Islet of Langerhans (tissue), 1 donor: ENCODE results near the gene TMEM170B.

Source experiments
- FAIRE-seq: peaks from one replicate; lab custom pipeline; 2011; peaks lifted over from hg19 to GRCh38; lab: Jason Lieb, UNC

TMEM170B gene

DNA sequence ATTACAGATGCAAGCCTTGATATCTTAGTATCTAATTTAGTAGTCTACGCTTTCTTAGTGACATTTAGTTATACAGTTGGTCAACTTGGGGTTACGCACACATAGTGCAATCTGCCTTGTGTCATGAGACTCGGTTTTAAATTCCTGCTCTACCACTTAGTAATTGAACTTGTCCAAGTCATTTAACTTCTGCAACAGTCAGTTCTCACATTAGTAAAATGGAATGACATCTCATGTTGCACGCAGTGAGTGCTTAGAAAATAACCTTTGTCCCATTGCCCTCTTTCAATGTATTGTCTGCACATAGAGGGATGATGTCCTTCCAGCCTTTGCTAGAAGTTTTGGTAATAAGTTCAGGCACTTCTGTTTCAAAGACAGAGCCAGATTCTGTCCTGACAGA, 48.6 kb downstream of the TMEM170B start:
- no peak for FAIRE-seq

DNA sequence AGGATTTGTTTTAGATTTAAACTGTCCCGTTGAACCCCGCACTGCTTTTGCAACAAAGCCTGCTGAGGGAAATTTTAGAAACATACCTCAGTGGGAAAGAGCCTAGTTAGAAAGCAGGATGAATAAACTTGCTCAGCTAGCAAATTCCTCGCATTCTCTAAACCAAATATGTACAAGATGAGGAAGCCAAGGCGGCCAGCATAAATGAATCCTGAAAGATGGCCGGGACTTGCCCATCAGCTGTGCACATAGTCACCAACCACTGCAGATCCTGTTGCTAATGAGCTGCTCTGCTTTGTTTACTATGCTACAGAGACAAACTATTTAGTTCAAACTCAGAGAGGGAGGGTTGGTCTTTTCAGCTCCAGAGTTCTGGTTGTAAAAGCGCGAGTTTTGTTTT, 49.0 kb downstream of the TMEM170B start:
- no peak for FAIRE-seq

DNA sequence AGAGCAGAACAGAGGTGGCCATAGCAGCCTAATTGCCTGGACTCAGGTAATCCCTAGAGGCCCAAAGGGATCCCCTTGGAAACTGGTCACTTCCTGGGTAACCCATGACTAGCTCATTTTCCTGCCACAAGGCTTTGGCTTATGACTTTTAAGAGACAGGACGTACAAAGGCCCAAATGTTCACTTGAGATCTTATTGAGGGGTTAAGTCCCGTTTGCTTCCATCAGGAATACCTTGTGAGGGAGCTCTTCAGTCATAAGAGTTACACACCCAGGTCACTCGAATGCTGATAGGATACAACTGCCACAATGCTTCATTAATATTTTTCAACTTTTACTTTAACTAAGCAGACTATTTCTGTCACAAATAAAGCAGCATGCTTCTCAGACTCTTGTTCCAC, 51.7 kb downstream of the TMEM170B start:
- no peak for FAIRE-seq

DNA sequence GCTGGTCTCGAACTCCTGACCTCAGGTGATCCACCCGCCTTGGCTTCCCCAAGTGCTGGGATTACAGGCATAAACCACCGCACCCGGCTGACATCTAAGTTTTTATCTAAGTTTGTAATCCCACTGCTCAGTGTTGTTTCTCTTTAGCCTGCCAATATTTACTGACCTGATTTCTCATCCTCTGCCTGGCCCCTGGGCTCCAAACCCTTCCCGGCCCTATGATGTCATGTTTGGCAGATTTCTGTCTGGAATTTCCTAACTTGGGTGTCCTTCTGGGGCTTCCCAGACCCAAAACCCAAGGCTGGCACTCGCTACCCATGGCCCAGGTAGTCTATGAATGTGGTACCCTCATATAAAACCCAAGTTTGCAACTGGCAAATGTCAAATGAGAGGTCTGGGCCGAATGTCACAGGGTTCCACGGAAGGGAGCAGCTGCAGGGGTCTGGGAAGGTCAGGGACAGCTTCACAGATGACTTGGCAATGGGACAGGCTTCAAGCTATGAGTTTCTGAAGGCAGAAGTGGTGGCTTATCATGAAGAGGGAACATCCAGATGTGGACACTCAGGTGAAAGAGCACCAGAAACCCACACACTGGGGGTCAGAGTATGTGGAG, 54.9 kb downstream of the TMEM170B start:
- no peak for FAIRE-seq

DNA sequence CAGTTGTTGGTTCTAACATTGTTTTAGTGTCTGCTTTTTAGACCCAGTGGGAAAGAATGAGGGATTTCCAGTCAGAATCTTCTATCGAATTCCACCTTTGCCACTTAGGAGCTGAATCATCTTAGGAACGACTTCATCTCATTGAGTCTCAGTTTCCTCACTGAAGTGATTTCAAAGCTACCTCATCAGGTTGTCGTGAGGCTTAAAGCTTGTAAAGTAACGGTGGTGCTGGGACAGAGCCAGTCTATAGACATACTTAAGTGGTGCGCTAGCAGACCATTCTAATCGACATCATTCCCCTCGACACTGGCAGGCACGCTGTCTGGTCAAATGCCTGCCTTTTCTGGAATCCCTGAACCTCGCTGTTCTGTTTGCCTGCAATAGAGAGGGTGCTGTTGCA, 55.5 kb downstream of the TMEM170B start:
- no peak for FAIRE-seq

DNA sequence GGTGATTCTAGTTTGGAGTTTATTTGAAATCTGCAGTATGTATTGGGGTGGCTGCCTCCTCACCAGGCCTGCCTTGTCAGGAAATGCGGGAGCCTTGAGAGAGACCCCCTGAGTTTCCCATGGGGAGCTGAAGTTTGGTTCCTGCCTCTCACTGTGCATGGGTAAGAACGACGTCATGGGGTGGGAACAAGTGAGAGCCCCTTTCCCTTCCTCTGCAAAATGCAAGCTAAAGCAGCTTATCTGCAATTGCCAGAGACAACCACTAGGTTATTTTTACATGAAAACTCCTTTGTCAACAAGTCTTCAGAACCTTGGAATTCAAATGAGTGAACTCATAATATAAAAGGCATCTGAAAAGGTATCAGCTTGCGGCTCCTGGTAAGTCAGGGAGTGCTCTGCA, 58.4 kb downstream of the TMEM170B start:
- no peak for FAIRE-seq

DNA sequence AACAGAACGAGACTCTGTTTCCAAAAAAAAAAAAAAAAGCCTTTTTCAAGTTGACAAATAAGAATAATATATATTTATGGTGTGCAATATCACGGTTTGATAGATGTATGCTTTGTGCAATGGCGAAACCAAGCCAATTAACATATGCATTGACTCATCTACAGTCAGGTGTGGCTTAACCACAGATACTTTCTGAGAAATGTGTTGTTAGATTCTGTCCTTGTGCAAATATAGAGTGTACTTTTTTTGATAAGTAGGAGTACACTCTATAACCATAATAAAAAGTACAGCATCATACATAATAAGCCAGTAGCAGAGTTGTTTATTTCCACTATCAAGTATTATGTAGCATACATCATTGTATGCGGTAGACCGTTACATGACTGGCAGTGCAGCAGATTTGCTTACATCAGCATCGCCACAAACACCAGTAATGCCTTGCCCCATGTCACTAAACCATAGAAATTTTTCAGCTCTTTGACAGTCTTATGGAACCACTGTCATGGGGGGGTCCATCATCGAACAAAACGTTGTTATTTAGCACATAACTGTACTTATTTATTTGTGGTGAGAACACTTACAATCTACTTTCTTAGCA, 59.2 kb downstream of the TMEM170B start:
- no peak for FAIRE-seq

DNA sequence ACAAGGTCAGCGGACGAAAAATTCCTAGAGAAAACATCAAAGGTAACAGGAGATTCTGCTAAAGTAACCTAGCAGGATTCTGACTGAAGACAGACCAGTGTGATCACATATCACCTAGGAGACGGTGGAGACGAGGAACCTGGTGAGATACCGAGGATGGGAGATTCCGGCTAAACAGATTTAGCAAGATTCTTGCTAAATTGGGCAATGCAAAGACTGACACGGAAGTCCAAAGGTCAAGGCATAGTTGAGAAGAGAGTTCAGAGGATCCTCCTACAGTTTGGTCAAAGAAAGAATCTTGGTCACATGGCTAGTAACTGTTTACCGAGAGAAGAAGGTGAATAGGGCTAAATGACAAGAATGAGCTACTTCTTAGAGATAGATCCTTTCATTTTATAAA, 61.1 kb downstream of the TMEM170B start:
- no peak for FAIRE-seq

DNA sequence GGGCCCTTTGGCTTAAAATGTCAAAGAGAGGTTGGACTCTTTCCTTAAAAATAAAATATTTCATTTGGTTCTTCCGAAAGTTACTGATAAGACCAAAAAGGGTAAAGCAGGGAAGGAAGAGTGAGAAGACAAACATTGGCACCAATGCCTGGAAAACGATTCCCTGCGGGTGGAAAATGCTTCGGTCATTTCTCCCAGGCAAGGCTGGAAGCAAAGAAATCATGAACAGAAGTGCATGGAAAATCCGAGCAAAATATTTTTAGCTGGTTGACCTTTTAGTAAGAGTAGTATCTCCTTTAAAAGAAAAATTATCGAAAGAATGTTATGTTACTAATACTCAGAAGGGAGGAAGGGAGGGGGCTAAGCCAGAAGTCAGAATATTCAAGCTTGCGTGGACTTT, 62.7 kb downstream of the TMEM170B start:
- FAIRE-seq = no peak

DNA sequence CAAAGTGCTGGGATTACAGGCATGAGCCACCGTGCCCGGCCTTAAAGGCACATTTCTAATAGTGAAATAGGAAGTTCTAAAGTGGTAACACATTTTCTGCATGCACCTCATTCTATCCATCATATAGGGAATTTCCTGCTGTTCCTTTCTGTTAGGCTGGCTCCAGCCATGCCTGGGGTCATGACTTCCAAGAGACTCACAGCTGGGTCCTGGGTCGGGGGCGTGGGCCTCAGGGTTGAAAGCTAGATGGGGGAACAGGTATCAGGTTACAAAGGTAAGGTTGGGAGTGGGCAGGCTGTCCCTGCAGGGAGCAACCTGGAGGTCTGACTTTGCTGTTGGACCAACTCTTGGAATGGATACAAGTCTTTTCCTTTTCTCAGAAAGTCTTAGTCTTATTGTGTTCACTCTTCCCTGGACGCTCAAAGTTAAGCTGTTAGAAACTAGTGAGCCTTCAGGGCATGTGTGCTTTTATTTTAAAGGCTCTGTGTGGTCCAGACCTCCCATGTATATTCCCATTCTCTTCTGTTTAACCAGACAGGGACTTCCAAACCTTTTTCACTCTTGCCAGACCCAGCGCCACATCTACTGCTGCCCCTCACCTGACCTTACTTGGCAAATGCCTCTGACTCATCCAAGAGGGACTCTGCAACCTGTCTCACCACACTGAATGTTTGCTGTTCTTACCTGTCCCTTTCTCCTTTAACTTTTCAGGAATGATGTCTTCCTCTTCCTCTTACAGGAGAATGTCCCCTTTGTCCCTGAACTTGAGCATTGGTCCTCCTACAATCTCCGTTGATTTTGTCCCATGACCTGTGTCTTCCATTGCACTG, 64.4 kb downstream of the TMEM170B start:
- FAIRE-seq = no peak

DNA sequence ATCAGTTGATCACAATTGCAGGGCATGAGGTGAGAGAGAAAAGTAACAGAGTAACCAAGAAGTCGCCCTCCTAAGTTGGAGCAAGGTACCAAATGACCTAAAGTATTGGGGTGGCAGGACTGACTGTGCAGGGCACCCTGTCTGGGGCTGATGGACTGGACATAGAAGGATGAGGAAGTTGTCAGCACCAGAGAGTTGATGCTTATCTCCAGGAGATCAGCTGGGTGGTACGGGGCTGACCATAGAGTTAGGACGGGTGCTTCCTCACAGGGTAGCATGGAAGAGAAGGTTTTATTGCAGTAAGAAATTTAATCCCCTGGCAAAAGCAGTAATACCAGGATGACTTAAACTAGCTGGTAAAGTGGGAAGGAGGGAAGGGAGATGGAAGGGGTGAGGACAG, 66.7 kb downstream of the TMEM170B start:
- no peak for FAIRE-seq

DNA sequence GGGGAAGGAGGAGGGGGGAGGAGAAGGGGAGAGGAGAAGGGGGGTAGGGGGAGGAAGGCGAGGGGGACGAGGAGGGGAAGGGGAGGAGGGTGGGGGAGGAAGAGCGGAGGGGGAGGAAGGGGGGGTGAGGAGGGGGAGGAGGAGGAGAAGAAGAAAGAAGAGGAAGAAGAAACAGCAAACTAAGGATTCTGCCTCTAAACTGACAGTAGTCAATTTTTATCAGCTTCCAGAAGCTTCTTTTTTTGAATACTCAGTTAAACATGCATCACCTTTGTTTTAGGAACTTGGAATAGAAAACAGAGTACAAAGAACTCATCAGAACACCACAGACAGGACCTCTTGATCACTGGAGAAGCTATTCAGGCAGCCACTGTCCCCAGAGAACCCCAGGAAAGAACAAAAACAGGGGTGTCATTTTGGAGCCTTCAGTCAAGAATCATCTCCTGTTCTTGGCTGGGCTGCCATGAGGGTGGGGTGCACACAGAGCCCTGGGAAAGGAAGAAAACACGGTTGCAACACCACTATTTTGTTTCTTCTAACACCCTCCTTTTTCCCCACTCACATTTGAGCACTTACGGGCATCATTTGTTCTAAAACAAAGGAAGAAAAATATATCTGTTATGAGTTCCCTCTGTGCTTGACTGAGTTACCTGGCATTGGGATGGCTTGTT, 67.4 kb downstream of the TMEM170B start:
- FAIRE-seq = no peak

DNA sequence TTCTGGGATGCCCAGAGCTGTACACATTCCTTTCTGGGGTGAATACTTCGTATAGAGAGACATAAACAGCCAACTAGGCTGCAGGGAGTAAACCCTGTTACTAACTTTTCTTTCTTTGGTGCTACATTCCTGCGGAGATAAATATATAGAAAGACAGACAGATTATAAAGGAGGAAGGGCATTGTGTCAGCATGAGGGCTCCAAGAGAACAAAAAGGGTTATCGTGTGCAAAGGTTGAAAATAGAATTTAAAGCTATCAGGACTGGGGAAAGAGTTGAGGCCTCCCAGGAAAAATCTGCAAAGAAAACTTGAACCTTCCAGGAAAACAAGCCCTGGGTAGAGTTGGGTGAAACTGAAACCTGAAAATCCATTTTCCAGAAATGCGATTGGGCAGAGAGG, 68.0 kb downstream of the TMEM170B start:
- no peak for FAIRE-seq

DNA sequence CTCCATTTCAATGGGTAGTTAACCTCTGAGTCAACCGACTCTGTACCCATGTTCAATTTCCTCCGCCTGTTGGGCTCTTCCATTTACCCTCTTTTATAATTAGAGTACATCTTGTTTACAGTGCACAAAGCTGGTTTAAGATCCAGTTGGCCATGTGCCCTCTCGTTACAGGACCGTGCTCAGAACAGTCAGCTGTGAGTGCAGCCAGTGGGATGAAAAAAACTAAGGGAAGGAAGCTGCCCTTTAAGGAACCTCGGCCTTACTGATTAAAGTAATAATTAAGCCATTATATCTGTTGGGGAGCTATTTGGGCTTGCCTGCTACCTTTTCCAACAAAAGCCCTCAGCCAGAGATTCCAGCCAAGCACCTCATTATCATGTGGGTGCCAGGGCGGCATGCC, 68.8 kb downstream of the TMEM170B start:
- no peak for FAIRE-seq

DNA sequence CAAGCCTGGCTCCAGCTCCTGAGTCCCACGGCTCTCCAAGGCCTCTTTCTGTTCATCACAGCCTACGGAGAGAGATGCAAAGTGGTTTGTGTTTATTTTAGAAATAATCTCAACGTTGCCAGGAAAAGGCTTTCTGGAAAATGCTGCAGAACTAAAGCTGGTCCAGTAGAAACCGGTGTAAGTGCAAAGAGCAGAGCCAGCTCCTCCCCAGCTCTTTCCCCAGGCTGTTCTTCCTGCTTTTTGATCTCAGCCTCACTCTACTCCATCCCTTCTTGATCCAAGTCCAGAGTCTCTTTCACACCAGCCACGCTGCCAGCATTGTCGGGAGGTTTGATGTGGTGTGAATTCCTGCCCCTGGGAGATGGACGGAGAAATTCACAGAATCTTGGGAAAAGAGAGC, 69.8 kb downstream of the TMEM170B start:
- no peak for FAIRE-seq

DNA sequence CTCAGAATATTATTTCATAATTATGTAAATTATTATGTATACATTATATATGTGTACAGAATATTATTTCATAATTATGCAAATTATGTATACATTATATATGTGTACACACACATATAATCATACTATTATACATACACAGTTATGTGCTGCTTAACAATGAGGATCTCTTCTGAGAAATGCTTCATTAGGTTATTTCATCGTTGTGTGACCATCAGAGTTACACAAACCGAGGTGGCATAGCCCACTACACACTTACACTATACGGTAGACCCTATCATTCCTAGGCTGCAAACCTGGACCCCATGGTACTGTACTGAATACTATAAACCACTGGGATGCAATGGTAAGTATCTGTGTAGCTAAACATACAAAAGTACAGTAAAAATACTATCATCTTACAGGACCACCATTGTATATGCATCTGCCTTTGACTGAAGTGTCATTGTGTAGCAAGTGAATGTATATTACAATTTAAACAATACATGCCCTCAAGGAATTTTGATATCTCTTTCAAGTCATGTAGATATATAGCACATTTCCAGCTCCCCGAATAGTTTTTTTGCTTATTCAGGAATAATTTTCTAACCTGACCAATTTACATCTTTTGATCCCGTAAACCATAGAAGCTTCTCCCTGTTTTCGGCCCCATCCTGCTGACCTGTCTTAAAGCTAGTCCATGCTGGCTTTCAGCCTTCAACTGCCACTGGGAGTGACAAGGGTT, 71.2 kb downstream of the TMEM170B start:
- FAIRE-seq = no peak

DNA sequence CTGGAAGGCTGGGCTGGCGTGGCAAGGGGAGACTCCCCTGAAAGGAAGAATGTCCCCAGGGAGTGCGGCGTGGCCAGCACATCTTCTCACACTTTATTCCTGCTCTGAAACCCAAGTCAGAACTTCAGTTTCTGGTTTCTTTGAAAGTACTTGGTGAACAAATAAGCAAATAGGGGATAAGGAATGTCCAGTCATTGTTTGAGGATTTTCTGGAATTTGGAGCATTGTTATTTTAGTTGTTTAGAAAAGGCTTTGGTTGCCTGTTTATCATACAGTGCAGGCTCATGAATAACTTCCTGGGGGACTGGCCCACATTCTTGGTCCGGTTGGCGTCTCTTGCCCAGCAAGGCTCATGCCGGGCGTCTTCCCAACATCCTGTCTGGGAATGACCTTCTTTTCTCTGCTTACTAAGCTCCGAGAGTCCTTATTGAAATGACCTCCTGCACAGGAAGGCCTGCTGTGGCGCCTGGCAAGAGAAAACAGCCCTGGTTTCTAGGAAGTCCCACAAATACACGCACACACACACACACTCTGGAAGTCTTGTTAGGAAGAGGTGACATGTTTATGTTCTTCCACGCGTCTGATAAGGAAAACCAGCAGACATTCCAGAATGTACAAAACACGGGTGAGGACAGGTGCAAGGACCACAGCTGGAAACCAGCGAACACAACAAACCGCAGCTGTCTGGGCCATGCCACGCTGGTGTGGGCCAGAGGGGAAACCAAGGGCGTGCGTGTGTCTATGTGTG, 71.9 kb downstream of the TMEM170B start:
- no peak for FAIRE-seq

DNA sequence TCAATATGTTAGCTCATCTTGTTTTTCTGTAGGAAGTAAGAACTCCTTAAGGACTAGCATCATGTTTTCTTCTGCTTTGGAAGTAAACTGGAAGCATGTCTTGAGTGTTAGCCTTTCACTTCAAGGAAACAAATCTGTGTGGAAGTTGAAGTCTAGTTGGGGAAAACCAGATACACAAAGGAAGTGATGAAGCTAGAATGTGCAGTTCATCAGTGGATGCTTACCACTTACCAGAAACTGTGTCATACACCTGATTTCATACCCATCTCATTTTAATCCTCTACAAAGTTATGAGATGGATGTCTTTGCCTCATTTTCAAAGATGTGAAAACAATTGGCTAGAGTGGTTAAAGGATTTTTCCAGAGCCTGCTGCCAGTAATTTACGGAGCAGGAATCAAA, 75.8 kb downstream of the TMEM170B start:
- FAIRE-seq = no peak

DNA sequence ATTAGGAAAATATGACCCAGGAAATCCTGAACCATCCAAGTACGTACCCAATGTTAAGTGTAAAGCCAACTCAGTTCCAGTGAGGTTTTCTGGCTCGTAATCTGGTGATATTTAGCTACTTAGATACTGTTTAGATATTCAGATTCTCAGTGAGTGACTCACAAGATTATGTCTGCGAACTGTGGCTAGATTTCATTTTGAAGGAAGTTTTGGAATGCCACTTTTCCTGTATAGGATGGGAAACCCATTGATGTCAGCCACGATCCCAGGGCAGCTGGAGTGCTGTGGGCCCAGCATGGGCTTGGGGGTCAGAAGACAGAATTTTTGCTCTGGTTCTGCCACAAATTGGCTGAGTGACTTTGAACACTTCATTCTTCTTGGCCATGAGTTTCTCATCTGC, 76.3 kb downstream of the TMEM170B start:
- no peak for FAIRE-seq

DNA sequence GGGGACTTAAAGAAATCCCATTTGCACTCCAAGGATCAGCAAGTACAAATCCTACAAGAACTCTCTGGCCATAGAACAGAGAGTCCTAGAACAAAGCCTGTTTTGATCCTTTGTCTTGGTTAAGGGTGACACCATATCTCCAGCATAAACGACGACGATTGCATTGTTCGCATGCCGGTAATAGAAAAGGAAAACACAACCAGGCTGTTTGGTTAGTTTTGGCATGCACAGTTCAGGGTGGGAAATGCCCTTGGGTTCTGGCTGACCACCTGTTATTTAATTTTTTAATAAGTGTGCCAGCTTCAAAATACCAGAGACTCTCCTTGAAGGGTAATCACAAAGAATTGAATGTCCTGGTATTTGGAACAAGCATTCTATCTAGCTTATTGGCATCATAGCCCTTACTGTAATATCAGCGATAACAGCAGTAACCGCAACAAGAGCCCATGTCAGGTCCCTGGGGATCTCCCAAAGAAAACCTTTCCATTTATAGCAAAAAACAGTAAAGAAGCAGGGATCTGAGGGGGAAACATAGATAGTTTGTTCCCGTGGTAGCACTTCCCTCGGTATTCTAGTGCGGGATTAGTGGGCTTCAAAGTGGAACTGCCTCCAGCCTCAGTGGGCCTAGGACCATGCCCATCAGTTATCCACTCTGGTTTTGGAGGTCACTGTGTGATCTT, 77.1 kb downstream of the TMEM170B start:
- no peak for FAIRE-seq

DNA sequence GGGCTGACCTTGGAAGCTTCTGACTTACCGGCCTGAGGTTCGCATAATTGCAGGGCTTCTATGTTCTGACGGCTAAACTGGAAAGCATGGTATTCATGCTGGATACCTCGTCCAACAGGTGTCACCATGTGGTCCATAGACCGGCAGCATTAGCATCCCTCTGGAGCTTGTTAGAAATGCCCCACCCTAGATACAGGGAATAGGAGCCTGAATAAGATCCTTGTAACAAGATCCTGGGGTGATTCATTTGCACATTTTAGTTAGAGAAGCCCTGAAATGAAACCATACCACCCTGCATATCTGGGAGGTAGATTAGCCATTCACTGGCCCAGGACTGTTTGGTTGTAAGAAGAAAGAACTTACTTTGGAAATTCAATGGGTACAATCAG, 77.7 kb downstream of the TMEM170B start:
- FAIRE-seq = no peak
